ENCODE data around the gene MT4.
"Not testable (repeated sequence)": the region's sequence is repeated elsewhere in the genome, so short reads cannot be mapped to it uniquely, and the experiment has no call there.

The MT4 gene

DNA sequence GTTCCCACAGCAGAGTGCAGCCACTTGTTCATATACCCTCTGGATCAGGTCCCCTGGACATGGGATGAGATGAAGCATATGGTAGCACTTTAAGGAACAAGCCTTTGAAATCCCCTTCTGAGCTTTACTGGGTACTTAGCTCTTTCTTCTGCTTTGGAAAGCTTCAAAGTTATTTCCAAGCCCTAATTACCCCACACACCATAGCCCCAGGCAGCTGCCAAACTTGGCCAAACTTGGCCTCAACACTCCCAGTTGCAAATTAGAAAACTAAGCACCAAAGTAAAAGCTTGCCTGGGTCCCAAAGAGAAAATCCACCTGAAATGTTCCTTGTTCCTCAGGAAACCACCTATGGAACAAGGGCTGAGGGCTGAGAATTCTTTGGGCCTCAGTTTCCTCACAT is 15.7 kb upstream of the MT4 start:
- peaks cover 11% of the 10 kb centered on the region for H3K27me3 Mint-ChIP-seq
- ATAC-seq = no peak
- no peaks in the 10 kb centered on the region for H3K9me3 Mint-ChIP-seq
- H3K4me3 Mint-ChIP-seq = no peak overlapping the region
- no peak for DNase-seq
- H3K4me1 Mint-ChIP-seq = peaks cover 18% of the 10 kb centered on the region
- no peak overlapping the region for H3K27ac Mint-ChIP-seq

DNA sequence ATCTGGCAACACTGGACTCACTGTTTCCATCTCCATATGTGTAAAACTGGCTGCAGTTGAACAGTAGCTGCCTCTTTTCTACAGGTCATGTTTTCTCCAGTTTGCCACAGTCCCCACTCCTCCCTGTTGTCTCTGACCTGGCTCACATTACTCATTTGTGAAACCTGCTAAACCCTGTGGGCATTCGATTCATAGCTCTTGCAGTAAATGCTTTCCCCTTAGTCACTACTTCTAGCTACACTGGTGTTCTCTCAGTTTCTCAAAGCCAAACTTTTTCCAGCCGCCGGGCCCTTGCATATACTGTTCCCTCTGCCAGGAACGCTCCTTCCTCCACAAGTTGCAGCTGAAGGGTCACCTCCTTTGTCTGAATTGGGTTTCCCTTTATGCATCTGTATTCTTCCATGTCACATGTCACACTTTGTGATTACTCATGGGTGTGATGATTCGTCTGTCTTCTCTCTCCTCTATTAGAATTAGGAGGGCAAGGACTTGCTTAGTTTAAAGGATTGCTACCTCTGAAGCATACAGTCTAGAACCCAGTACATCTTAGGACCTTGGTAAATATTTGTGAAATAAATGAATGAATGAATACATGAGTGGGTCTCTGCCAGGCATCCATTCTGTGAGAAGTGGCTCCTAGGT is 15.0 kb upstream of the MT4 start:
- ATAC-seq (peak; percentile 43), DNase-seq (no peak)
- H3K27ac Mint-ChIP-seq = no peak overlapping the region
- H3K9me3 Mint-ChIP-seq = no peaks in the 10 kb centered on the region
- H3K4me3 Mint-ChIP-seq = no peak overlapping the region
- peaks cover 18% of the 10 kb centered on the region for H3K4me1 Mint-ChIP-seq
- H3K27me3 Mint-ChIP-seq = peaks cover 12% of the 10 kb centered on the region

DNA sequence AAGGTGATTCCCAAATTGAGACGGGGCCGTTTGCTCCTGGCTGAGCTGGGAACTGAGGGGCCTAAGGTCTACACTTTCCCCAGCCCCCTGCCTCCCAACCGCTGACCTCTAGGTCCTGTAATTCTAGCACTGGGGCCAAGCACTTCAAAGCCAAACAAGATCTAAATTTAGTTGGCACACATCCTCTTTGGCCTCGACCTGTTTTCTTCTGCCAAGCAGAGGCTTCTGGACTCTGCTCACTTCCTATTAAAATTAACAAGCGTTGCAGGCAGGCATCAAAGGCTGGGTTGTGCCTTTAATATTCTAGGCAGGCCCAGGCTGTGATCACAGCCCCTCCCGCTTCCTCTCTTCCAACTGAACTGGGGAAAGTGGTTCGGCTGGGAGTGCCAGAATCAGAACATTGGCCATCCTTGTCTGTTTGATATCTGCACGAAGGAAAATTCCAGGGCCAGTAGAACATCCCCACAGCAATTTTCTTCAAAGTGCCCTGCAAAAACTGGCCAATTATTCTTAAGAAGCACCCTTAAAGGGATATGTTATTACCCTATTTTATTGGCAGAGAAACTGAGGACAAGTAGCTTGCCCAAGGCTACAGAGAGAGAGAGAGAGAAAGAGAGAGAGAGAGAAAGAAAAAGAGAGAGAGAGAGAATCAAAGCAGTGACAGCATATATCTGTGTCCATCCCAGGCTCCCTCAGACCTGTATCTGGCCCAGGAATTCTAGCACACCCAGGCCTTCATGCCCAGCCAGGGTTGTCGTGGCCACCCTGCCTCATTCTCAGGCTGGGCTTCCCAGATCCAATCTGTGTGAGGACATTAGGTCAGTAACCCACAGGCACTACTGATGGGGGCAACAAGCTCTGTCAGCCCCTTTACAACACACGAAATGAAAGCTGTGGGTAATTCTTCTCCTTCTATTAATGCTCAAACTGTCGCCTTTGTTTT is 12.8 kb upstream of the MT4 start:
- ATAC-seq = no peak
- no peak overlapping the region for H3K27ac Mint-ChIP-seq
- H3K27me3 Mint-ChIP-seq = peaks cover 12% of the 10 kb centered on the region
- H3K4me1 Mint-ChIP-seq = peaks cover 18% of the 10 kb centered on the region
- no peak for DNase-seq
- H3K4me3 Mint-ChIP-seq = no peak overlapping the region
- no peaks in the 10 kb centered on the region for H3K9me3 Mint-ChIP-seq

DNA sequence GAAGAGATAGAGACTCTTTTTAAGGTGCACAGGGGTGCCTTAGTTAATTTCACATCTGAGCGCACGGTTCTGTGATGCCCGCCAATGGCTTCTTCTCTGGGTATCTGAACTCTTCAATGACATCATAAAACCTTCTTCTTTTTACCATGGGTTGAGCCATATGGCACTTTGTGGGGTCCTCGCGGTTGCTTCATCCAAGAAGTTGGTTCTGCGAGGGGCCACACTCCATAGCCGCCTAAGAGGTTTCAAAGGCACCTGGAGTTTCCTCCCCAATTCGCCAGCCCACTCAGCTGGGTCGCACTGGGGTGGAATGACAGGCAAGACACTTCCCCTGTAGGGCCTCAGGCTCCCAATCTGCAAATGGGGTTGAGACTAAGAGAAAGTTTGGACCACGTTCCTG is 10.4 kb upstream of the MT4 start:
- Mint-ChIP-seq H3K4me1 (peaks cover 7% of the 10 kb centered on the region), H3K9me3 (no peaks in the 10 kb centered on the region), H3K27me3 (peaks cover 23% of the 10 kb centered on the region), H3K27ac (no peak overlapping the region), H3K4me3 (no peak overlapping the region)
- DNase-seq = no peak
- ATAC-seq = no peak

DNA sequence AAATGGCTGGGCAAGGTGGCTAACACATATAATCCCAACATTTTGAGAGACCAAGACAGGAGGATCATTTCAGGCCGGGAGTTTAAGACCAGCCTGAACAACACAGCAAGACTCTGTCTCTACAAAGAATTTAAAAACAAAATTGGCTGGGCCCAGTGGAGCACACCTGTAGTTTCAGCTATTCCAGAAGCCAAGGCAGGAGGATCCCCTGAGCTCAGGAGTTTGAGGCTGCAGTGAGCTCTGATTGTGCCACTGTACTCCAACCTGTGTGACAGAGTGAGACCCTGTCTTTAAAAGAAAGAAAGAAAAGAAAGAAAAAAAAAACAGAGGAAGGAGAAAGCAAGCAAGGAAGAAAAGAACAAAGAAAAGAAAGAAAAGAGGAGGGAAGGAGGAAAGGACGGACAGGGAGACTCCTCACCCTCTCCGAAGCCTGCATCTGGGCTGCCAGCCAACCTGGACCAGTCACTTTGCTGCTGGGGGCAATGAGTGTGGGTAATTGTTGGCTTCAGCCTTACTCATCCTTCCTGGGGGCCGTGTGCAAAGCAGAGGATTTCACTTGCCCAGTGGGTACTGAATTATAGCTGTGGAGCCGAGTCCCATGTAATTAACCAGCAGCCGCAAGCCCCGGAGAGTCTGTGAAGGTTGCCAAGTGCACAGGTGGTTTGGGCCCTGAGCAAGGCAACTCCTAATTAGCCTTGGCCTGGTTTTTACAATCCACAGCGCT is 6.7 kb upstream of the MT4 start:
- peak overlapping the region in 1 of 2 donors; percentile 44 for H3K27ac Mint-ChIP-seq
- ATAC-seq (no peak), DNase-seq (no peak)
- no peak overlapping the region for H3K4me3 Mint-ChIP-seq
- no peaks in the 10 kb centered on the region for H3K9me3 Mint-ChIP-seq
- H3K27me3 Mint-ChIP-seq = peaks cover 22% of the 10 kb centered on the region
- no peaks in the 10 kb centered on the region for H3K4me1 Mint-ChIP-seq

DNA sequence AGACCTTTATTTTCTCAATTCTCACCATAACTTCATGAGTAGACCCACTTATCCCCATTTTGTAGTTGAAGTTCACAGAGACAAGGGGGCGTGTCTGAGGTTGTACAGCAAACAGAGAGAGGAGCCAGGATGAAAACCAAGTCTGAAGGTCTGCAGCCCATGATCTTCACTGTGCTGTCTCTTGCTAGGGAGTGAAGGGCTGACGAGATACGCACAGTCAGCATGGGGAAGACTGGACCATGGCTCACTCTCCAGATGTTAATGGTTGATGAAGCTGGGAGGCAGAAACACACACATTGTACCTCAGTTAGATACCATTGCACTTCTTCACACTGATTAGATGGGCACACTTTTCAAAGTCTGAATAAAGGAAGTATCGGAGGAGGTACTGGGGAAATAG is 5.8 kb upstream of the MT4 start:
- no peak overlapping the region for H3K27ac Mint-ChIP-seq
- H3K9me3 Mint-ChIP-seq = no peaks in the 10 kb centered on the region
- ATAC-seq (no peak), DNase-seq (no peak)
- H3K4me1 Mint-ChIP-seq = no peaks in the 10 kb centered on the region
- peaks cover 12% of the 10 kb centered on the region for H3K27me3 Mint-ChIP-seq
- H3K4me3 Mint-ChIP-seq = no peak overlapping the region

DNA sequence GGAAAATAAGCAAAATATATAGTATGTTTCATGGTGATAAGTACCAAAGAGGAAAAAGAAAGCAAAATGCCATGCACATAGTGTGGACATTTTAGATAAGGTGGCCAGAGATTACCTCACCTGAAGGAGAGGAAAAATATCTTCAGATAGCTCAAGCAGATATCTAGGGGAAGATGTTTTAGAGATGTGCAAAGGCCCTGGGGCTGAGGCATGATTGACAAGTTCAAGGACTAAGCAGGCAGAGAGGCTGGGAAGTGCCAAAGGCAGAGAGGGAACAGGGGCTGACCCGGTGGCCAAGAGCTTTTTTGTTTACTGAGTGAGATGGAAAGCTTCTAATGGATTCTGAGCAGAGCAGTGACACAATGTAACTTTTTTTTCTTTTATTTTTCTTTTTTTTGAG is 4.4 kb upstream of the MT4 start:
- Mint-ChIP-seq H3K27me3 (peaks cover 11% of the 10 kb centered on the region), H3K4me3 (no peak overlapping the region), H3K9me3 (no peaks in the 10 kb centered on the region), H3K4me1 (no peaks in the 10 kb centered on the region), H3K27ac (no peak overlapping the region)
- ATAC-seq (no peak), DNase-seq (no peak)

DNA sequence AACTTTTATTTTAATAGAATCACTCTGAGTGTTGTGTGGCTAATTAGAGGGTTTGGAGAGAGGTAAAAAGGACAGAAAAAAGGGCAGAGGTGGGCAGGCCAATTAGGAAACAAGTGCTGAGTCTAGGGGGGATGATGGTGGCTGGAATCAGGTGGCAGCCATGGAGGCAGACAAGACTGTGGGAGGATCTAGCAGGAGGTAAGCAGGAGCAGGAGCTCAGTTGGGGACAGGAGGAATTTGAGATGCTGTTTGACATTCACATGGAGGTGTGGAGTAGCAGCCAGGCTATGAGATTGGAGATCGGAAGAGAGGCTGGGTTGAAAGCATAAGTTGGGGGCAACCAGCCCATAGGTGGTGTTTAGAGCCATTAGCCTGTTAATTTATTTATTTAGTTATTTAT is 3.7 kb upstream of the MT4 start:
- no peak for DNase-seq

DNA sequence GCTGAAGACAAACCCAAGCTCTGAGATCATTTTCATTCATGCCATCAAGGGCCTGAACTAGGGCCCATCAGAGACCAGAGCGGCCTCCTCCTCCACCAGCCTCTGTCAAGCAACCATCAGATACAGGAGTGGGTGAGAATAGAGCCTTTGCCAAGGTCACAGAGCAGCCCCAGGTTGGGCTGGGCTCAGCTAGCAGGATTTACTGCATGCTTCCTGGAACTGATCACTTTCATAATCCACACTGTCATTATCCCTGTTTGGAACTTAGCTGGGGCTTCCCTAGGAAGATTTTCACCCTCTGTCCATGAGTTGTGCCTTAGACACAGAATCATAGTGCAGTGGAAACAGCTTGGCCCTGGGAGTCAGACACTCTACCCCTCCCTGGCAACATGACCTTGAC is 5.1 kb downstream of the MT4 start:
- no peak overlapping the region for H3K4me3 Mint-ChIP-seq
- H3K9me3 Mint-ChIP-seq = peaks cover 0 to 7% of the 10 kb centered on the region in 2 donors
- H3K27ac Mint-ChIP-seq = no peak overlapping the region
- no peaks in the 10 kb centered on the region for H3K4me1 Mint-ChIP-seq
- no peaks in the 10 kb centered on the region for H3K27me3 Mint-ChIP-seq
- ATAC-seq (no peak), DNase-seq (no peak)

More for the DNA sequence above, 3.7 kb upstream of the MT4 start:
- Mint-ChIP-seq H3K4me3 (no peak overlapping the region), H3K4me1 (no peaks in the 10 kb centered on the region), H3K27me3 (peaks cover 11% of the 10 kb centered on the region), H3K27ac (no peak overlapping the region), H3K9me3 (no peaks in the 10 kb centered on the region)
- ATAC-seq = no peak

DNA sequence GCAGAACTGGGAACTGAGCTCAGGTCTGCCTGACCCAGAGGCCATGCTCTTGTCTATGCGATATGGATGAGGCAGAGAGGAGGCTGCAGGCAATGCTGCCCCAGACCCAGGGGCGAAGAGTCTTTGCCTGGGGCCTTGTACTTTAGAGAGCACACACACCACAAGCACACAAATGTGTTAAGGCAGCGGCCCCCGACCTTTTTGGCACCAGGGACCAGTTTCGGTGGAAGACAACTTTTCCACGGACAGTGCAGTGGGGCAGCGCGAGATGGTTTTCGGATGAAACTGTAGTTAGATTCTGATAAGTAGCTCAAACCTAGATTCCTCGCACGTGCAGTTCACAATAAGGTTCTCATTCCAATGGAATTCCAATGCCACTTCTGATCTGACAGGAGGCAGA is 6.7 kb downstream of the MT4 start:
- ATAC-seq = no peak
- Mint-ChIP-seq H3K27me3 (no peaks in the 10 kb centered on the region), H3K9me3 (peaks cover 0 to 12% of the 10 kb centered on the region in 2 donors), H3K4me1 (peaks cover 2% of the 10 kb centered on the region), H3K4me3 (no peak overlapping the region), H3K27ac (no peak overlapping the region)
- DNase-seq = no peak

DNA sequence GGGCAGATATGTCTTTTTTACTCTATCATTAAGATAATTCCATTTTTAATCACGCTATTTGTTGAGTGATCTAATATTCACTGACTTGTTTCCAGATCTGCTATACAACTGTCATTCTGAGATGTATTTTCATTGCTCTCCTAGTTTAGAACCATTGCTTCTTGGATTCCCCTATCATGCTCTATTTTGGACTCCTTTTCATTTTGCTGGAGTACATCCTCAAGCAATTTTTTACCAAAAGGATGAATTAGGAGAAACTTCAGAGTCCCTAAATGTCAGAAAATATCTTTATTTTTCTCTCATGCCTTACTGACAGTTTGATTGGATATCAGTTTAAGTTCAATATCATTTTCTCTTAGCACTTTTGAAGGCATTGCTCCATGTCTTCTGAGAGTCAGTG is 9.8 kb downstream of the MT4 start:
- DNase-seq = no peak
- Mint-ChIP-seq H3K4me1 (peaks cover 11% of the 10 kb centered on the region), H3K4me3 (no peak overlapping the region), H3K9me3 (peaks cover 0 to 12% of the 10 kb centered on the region in 2 donors), H3K27ac (no peak overlapping the region), H3K27me3 (no peaks in the 10 kb centered on the region)
- ATAC-seq = no peak

DNA sequence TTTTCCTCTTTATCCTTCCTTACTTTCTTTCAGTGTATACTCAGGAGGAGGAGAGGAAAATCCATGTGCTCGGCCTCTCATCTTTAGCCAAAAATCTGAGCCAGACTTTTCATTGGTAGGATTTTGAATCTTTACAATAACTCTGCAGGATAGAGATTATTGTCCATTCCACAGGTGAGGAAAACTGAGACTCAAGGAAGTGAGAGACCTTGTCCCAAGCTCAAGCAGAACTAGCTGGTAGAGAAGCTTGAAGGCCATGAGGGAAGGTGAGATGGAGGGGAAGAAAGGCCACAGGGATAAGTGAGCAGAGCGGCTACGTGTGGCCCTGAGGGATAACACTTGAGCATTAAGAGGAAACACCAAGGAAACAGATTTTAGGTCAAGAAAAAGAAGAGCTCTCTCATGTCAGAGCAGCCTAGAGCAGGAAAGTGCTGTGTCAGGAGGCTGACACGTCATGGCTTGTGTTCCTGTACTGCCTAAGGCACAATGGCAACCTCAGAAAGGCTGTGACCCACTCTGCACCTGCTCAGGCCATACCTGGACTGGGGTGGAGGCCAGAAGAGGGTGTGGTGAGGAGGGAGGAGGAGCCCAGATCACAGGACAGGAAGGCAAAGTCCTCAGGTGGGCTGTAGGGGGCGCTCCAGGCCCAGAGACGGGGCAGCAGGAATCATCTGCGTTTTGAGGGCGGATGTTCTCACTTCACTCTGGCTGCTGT is 11.9 kb downstream of the MT4 start:
- DNase-seq = peak; percentile 87 to 89
- Mint-ChIP-seq H3K27ac (peak overlapping the region in 1 of 2 donors; percentile 82), H3K4me1 (peaks cover 11% of the 10 kb centered on the region), H3K27me3 (peaks cover 15% of the 10 kb centered on the region), H3K4me3 (no peak overlapping the region), H3K9me3 (peaks cover 0 to 12% of the 10 kb centered on the region in 2 donors)
- peak; percentile 100 for ATAC-seq

DNA sequence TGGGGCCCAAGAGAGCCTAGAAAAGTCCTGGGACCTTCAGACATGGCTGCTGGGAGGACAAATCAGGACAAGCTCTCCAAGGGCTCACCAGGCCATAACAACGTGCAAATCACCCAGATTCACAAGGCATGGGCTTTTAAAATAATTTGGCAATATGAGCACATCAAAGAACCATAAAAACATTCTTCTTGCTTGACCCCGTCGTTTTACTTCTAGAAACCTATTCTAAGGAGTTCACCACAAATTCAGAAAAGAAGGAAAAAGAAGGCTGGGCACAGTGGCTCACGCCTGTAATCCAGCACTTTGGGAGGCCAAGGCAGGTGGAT is 12.4 kb downstream of the MT4 start:
- ATAC-seq (no peak), DNase-seq (no peak)
- Mint-ChIP-seq H3K27me3 (peaks cover 20% of the 10 kb centered on the region), H3K4me3 (no peak overlapping the region), H3K9me3 (peaks cover 0 to 12% of the 10 kb centered on the region in 2 donors), H3K27ac (peak overlapping the region in 1 of 2 donors; percentile 82), H3K4me1 (peaks cover 17% of the 10 kb centered on the region)

DNA sequence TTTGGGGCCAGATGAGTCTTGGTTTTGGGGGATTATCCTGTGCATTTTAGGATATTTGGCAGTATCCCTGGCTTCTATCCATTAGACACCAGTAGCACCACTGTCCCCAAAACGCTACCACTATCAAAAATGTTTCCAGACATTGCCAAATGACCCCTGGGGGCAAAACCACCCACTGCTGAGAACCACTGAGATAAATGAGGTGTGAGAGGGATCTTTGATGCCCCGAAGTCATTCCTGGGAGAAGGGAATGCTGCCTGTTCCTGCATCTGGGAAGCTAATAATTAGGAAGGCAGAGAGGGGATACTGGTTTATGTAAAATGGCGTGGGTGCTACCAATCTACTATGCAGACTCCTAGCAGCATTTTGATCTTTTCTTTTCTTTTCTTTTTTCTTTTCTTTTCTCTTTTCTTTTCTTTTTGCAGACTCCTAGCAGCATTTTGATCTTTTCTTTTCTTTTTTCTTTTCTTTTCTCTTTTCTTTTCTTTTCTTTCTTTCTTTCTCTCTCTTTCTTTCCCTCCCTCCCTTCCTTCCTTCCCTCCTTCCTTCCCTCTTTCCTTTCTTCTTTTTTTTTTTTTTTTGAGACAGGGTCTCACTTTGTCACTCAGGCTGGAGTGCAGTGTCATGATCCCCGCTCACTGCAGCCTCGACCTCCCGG is 15.6 kb downstream of the MT4 start:
- peaks cover 19% of the 10 kb centered on the region for H3K4me1 Mint-ChIP-seq
- no peak overlapping the region for H3K4me3 Mint-ChIP-seq
- no peaks in the 10 kb centered on the region for H3K9me3 Mint-ChIP-seq
- H3K27ac Mint-ChIP-seq = no peak overlapping the region
- no peak for DNase-seq
- no peak for ATAC-seq
- H3K27me3 Mint-ChIP-seq = peaks cover 23% of the 10 kb centered on the region

DNA sequence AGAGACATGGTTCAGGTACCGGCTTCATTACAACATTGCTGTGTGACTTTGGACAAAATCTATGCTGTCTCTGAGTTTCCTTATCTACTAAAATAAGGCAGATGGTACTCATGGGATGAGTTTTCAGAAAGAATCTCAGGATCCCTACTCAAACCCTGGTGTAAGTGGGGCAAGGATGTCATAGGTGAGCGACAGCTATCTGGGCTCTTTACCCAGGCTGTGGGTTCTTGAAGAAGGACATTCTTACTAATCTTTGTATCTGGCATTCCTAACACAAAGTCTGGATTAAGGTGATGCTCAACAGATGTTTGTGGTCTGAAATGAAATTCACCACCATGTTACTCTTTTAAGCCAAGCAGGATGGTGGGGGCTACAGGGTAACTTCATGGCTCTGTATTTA is 18.0 kb downstream of the MT4 start:
- DNase-seq, ATAC-seq, H3K4me1 Mint-ChIP-seq, H3K9me3 Mint-ChIP-seq, H3K4me3 Mint-ChIP-seq, H3K27ac Mint-ChIP-seq: not testable (repeated sequence)
- peaks cover 25% of the 10 kb centered on the region for H3K27me3 Mint-ChIP-seq
